ENCODE data around the gene MRM3.

DNA sequence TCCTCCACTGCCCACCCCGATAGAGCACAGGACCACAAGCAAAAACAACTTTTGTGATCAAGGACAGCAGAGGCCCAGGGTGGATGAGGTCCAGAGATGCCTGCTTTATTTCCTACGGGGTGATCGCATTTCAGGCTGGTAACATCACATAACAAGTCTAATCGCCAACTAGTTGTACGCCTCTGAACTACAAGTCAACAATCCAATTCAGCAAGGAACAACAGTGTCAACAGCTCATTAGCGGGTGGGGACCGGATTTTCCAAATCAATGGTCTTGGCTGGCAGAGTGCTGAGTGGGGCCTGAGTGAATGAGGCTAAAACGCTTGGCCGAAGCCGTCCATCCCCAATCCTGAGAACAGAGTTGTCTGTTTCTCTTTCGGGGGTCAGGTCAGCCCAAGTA is 17.1 kb downstream of the MRM3 start:
- TF ChIP-seq, protein P1, sequence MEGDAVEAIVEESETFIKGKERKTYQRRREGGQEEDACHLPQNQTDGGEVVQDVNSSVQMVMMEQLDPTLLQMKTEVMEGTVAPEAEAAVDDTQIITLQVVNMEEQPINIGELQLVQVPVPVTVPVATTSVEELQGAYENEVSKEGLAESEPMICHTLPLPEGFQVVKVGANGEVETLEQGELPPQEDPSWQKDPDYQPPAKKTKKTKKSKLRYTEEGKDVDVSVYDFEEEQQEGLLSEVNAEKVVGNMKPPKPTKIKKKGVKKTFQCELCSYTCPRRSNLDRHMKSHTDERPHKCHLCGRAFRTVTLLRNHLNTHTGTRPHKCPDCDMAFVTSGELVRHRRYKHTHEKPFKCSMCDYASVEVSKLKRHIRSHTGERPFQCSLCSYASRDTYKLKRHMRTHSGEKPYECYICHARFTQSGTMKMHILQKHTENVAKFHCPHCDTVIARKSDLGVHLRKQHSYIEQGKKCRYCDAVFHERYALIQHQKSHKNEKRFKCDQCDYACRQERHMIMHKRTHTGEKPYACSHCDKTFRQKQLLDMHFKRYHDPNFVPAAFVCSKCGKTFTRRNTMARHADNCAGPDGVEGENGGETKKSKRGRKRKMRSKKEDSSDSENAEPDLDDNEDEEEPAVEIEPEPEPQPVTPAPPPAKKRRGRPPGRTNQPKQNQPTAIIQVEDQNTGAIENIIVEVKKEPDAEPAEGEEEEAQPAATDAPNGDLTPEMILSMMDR (IDR thresholded peaks at IDR 0.05): no peak
- no peak for TF ChIP-seq POLR2A (IDR thresholded peaks at IDR 0.05)

All from transverse colon (tissue), 3 donors.